Measurements from ENCODE around the gene TNFRSF14. TPM values are rescaled to one million over a fixed set of nuclear protein-coding genes. Genes with fewer than 3 reads are reported as not detected.

Gene TNFRSF14
- total and polyA plus RNA-seq, 9 of the 15 experiments (the other 6 are each of a cell fraction or from before 2014, with no cell fraction given), result 0.11 to 2.3 (median 0.68) TPM; not detected in 2

- TF ChIP-seq CC2D1A (IDR thresholded peaks at IDR 0.05) (no peak), ZNF583 (CRISPR knock-in tag; IDR thresholded peaks at IDR 0.05) (no peak), PKNOX1 (IDR thresholded peaks at IDR 0.05) (no peak), SPI1 (IDR thresholded peaks at IDR 0.05; ENCODE audit: borderline replicate concordance, low read depth, low read length) (no peak), SRSF7 (optimal IDR thresholded peaks at IDR 0.05; ENCODE audit: low read depth, low read length) (no peak), COPS2 (conservative IDR thresholded peaks at IDR 0.05) (no peak), ZNF318 (IDR thresholded peaks at IDR 0.05; ENCODE audit: borderline replicate concordance in 1 of 2, low read depth in 1 of 2) (no peak), ELF4 (CRISPR knock-in tag; IDR thresholded peaks at IDR 0.05) (no peak), ZNF76 (CRISPR knock-in tag; IDR thresholded peaks at IDR 0.05; ENCODE audit: borderline replicate concordance) (0 out of 2 replicates have a peak, but pooled peaks have one; percentile 51), POLR2G (IDR thresholded peaks at IDR 0.05; ENCODE audit: low read depth, low read length) (peak; percentile 18; the same call in 1 of the 2 replicates), ZNF639 (CRISPR knock-in tag; conservative IDR thresholded peaks at IDR 0.05 in 1 of 2, IDR thresholded peaks at IDR 0.05 in 1 of 2) (peak in 1 of 2 experiments; percentile 21; a peak in 1 of 4 replicates), CXXC5 (CRISPR knock-in tag; IDR thresholded peaks at IDR 0.05) (peak; percentile 24), MTA2 (IDR thresholded peaks at IDR 0.05; ENCODE audit: low read depth) (no peak), SNRNP70 (optimal IDR thresholded peaks at IDR 0.05; ENCODE audit: low read depth, low read length) (no peak), FOXO4 (CRISPR knock-in tag; IDR thresholded peaks at IDR 0.05) (no peak)
Measured at GRCh38 chr1:2556678-2557481, 709 bp downstream of the TNFRSF14 start (continued).
